OCI-LY3 (cell line): ENCODE data around the gene PHETA2.

Experiments
- EZH2phosphoT487 ChIP-seq: fragments of 200-600 bp; shearing (Covaris generic); IDR thresholded peaks from 2 replicates; pipeline ENCODE4 v1.6.1; 2018; ENCODE audit warnings: antibody characterized with exemption, mixed run types, low read depth
- TF ChIP-seq, protein P1 (sequence below): fragments of 200-600, 300-600 bp; sonication (generic); IDR thresholded peaks from 2 replicates; pipeline ENCODE4 v1.5.1; 2014; ENCODE audit warnings: antibody characterized with exemption, low read length, low read depth

DNA sequence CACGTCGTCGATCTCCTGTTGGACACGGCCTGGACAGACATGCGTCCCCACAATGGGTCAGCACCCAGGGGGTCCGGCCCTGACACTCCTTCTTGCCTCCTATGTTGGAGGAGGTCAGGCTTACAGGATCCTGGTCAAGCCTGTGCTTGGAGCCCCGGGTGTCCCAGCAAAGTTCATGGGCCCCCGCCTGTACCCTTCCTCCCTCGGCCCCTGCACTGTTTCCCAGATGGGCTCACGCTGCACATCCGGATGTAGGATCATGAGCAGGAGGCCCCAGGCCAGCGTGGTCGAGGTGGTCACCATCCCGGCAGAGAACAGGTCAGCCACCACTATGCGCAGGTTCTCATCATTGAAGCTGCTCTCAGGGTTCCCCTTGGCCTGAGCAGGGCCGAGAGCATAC, 53.6 kb downstream of the PHETA2 start:
- TF ChIP-seq, protein P1, sequence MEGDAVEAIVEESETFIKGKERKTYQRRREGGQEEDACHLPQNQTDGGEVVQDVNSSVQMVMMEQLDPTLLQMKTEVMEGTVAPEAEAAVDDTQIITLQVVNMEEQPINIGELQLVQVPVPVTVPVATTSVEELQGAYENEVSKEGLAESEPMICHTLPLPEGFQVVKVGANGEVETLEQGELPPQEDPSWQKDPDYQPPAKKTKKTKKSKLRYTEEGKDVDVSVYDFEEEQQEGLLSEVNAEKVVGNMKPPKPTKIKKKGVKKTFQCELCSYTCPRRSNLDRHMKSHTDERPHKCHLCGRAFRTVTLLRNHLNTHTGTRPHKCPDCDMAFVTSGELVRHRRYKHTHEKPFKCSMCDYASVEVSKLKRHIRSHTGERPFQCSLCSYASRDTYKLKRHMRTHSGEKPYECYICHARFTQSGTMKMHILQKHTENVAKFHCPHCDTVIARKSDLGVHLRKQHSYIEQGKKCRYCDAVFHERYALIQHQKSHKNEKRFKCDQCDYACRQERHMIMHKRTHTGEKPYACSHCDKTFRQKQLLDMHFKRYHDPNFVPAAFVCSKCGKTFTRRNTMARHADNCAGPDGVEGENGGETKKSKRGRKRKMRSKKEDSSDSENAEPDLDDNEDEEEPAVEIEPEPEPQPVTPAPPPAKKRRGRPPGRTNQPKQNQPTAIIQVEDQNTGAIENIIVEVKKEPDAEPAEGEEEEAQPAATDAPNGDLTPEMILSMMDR: no peak
- no peak for TF ChIP-seq EZH2phosphoT487
